Renal cortical epithelial cell (primary cell): ENCODE results near the gene PTPN2. TPM values are rescaled to one million over a fixed set of nuclear protein-coding genes. Genes with fewer than 3 reads are reported as not detected.
"Not testable (repeated sequence)": the region's sequence is repeated elsewhere in the genome, so short reads cannot be mapped to it uniquely, and the experiment has no call there.

Experiments used
- DNase-seq: peaks from one replicate; pipeline ENCODE4 v3.0.0-alpha.2; 2011; ENCODE audit warnings: low read depth
- total RNA-seq: library from RNA; depleted of rRNA; stranded (reverse); fragments of >200 nt; gene quantifications from 2 replicates; pipeline ENCODE4 v1.2.3, GENCODE V29; 2014

Gene PTPN2
- total RNA-seq, 1 donor from 2014 or later = 51.6 TPM

- no peak for DNase-seq
Observed at GRCh38 chr18:12773369-12773768, 110.7 kb downstream of the PTPN2 start.

GRCh38 chr18:12772111-12772510 lies 111.9 kb downstream of the PTPN2 start:
- no peak for DNase-seq

- no peak for DNase-seq
Observed at GRCh38 chr18:12770469-12771219, 113.4 kb downstream of the PTPN2 start.

- peak; percentile 11 for DNase-seq
Observed at GRCh38 chr18:12769644-12770440, 114.2 kb downstream of the PTPN2 start.

GRCh38 chr18:12769136-12769535 lies 114.9 kb downstream of the PTPN2 start:
- DNase-seq = no peak

GRCh38 chr18:12768625-12769024 lies 115.4 kb downstream of the PTPN2 start:
- DNase-seq = no peak

GRCh38 chr18:12767580-12768155 lies 116.4 kb downstream of the PTPN2 start:
- DNase-seq = no peak

- DNase-seq = no peak
Observed at GRCh38 chr18:12766986-12767433, 117.0 kb downstream of the PTPN2 start.

GRCh38 chr18:12765586-12765985 lies 118.5 kb downstream of the PTPN2 start:
- no peak for DNase-seq

GRCh38 chr18:12765126-12765525 lies 118.9 kb downstream of the PTPN2 start:
- no peak for DNase-seq

- DNase-seq = not testable (repeated sequence)
Observed at GRCh38 chr18:12758566-12758965, 125.5 kb downstream of the PTPN2 start.

GRCh38 chr18:12756619-12757239 lies 127.3 kb downstream of the PTPN2 start:
- not testable (repeated sequence) for DNase-seq

- DNase-seq = not testable (repeated sequence)
Observed at GRCh38 chr18:12755606-12756005, 128.4 kb downstream of the PTPN2 start.

- DNase-seq = no peak
Observed at GRCh38 chr18:12754511-12754910, 129.5 kb downstream of the PTPN2 start.

GRCh38 chr18:12751891-12752290 lies 132.1 kb downstream of the PTPN2 start:
- DNase-seq = no peak

- DNase-seq = no peak
Observed at GRCh38 chr18:12751503-12751884, 132.5 kb downstream of the PTPN2 start.

- DNase-seq = no peak
Observed at GRCh38 chr18:12750715-12751502, 133.1 kb downstream of the PTPN2 start.

- DNase-seq = no peak
Observed at GRCh38 chr18:12750076-12750714, 133.8 kb downstream of the PTPN2 start.

- DNase-seq = no peak
Observed at GRCh38 chr18:12749121-12749520, 134.9 kb downstream of the PTPN2 start.

- no peak for DNase-seq
Observed at GRCh38 chr18:12748671-12749070, 135.4 kb downstream of the PTPN2 start.
